Stimulated activated CD4-positive, alpha-beta T cell treated with anti-CD3 and anti-CD28 coated beads, TNF-alpha, amount 100 ng/mL, for 24 hours (primary cell): ENCODE measurements around the gene RNPS1.

Source experiments
- DNase-seq, 3 experiments: peaks; one replicate each; pipeline ENCODE4 v3.0.0-alpha.2; 2020; ENCODE audit warnings: low read depth in 3 of 3

Gene RNPS1

DNA sequence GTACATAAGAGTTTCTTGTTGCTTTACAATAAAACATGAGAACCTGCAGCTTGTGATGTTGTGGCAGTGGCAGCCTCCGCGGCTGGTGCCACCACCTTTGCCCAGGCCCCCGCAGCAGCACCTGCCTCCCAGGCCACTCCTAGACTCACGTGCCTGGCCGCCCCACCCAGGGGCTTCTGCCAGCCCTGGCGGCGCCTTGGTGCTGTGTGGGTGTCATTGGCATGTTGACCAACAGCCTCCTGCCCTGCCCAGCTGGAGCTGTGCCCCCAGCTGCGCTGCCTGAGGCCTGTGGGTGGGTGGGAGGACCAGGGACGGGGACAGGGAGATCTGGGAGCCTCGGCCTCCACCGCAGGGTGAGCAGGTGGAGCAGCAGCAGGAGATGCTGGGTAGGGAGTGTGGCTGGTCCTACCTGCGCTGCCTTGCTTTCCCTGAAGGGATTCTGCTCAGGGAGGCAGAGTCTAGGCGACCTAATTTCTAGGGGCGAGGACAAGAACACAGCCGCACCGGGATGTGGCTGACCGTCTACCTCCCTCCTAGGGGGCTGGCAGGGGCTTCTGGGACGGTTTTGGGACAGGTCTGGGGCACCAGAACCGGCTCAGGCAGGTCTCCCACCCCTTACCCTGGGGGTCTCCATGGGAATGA, 32.1 kb downstream of the RNPS1 start:
- no peak for DNase-seq

DNA sequence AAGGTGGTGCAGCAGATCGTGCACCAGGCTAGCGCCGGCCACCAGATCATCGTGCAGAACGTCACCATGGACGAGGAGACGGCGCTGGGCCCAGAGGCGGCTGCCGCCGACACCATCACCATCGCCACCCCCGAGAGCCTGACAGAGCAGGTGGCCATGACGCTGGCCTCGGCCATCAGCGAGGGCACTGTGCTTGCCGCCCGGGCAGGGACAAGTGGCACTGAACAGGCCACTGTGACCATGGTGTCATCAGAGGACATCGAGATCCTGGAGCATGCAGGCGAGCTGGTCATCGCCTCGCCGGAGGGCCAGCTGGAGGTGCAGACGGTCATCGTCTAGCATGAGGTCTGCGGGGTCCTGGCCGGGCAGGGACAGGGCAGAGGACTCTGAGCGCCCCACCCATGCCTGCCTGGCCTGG, 32.7 kb downstream of the RNPS1 start:
- no peak for DNase-seq

DNA sequence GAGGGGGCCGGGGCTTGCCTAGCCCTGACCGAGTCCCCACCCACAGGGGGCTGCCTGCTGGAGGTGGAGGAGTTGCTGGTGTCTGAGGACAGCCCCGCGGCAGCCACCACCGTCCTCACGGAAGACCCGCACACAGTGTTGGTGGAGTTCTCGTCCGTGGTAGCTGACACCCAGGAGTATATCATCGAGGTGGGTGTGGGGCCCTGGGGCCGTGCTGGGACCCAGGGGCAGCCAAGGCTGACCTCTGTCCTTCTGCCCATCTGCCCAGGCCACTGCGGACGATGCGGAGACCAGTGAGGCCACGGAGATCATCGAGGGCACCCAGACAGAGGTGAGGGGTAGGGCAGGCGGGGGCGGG, 33.1 kb downstream of the RNPS1 start:
- no peak for DNase-seq

DNA sequence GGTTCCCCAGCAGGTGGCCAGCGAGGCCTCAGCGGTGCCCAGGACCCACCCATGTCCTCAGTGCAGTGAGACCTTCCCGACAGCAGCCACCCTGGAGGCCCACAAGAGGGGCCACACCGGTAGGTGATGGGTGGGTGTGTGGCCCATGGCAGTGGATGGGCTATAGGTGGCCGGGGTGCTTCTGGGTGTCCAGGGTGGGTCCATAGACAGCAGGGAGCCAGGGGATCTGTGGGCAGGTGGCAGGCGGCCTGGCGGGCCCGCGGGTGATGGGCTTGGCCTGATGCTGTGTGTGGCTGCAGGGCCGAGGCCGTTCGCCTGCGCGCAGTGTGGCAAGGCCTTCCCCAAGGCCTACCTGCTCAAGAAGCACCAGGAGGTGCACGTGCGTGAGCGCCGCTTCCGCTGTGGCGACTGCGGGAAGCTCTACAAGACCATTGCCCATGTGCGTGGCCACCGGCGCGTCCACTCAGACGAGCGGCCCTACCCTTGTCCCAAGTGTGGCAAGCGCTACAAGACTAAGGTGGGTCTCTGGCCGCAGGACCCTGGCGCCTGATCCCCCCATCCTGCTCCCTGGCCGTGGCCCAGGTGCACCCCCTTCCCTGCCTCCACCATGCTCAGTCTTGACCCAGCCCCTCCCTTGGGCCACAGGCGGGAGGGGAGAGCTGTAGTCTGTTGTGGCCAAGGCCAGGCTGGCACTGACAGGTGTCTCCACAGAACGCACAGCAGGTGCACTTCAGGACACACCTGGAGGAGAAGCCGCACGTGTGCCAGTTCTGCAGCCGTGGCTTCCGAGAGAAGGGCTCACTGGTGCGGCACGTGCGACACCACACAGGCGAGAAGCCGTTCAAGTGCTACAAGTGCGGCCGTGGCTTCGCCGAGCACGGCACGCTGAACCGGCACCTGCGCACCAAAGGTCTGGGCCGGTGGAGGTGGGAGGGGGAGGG, 33.8 kb downstream of the RNPS1 start:
- DNase-seq, result no peak

DNA sequence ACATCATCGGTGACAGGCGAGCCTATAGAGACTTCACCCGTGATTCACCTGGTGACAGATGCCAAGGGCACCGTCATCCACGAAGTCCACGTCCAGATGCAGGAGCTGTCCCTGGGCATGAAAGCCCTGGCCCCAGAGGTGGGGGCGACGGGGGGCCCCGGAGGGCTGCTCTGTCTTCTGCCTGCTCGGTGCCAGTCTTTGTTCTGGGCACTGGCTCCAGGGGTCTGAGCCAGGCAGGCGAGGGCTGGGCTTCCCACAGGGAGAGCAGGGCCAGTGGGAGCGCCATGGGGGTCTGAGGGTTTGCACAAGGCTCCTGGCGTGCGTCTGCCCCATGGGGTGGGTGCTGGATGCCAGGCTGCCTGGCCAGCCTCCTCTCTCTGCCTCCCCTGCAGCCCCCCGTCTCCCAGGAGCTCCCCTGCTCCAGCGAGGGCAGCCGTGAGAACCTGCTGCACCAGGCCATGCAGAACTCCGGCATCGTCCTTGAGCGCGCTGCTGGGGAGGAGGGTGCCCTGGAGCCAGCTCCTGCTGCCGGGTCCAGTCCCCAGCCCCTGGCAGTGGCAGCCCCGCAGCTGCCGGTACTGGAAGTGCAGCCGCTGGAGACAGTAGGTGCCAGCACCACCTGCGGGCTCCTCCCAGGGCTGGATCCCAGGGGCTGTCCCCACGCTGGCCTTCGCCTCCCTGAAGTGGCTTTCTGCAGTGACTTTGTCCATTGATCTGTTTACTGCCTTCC, 34.7 kb downstream of the RNPS1 start:
- DNase-seq, result no peak

DNA sequence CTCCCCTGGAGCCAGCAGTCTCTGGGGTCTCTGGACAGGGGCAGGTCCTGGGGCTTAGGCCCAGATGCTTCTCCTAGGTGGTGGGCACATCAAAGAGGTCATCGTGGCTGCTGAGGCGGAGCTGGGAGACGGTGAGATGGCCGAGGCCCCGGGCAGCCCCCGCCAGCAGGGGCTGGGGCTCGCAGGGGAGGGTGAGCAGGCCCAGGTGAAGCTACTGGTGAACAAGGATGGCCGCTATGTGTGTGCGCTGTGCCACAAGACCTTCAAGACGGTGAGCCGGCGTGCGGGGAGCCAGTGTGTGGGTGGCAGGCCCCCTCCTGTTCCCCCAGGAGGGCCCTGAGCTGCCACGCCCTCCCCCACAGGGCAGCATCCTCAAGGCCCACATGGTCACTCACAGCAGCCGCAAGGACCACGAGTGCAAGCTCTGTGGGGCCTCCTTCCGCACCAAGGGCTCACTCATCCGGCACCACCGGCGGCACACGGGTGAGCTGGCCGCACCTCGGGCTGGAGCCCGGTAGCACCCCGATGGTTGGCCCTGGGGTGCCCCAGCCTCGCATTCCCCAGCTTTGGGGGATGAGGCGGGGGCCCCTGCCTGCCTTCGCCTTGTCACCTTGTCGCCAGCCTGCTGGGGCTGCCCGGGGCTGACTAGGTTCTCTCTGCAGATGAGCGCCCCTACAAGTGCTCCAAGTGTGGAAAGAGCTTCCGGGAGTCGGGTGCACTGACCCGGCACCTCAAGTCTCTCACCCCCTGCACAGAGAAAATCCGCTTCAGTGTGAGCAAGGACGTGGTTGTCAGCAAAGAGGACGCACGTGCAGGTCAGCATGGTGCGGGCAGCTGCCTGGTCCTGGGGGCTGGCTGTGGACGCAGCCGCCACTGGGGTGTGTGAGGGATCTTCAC, 35.6 kb downstream of the RNPS1 start:
- DNase-seq, result no peak

DNA sequence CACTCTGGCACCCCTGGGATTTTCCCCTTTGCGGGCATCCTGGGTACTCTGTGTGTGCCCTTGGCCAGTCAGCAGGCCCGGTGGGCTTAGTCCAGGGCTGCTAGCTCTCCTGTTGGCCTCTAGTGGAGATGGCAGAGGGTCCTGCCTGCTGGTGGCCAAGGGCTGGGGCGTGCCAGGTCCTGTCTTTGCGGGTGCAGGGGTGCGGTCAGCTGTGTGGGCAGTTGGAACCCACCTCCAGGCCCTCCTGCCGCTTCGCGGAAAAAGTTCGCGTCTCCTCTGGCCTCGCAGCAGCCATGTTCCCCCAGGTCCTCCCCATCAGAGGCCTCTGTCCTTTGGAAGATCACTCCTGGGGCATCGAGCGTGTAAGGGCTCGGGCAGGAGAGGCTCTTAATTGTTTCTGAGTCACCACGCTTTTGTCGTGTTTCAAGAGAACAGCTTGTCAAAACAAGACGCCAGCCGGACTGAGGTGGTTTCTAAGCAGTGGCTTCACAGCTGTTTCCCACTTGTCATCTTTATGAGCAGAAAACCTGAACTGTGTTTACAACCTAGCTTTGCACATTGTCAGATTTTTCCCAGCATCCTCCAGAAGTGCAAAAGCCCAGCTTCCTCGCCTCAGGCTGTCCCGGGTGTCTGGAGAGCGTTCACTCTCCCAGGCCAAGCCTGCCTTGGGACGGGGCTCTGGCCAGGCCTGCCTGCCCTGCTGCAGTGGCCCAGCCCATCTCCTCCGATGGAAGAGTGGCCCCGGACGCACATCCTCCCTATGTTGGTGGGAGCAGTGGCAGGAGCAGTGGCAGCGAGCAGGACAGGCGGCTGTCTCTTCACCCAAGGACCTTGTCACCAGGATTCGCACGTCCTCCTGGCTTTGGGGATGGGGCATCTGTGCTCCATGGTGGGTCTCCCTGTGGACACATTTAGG, 36.7 kb downstream of the RNPS1 start:
- no peak for DNase-seq

DNA sequence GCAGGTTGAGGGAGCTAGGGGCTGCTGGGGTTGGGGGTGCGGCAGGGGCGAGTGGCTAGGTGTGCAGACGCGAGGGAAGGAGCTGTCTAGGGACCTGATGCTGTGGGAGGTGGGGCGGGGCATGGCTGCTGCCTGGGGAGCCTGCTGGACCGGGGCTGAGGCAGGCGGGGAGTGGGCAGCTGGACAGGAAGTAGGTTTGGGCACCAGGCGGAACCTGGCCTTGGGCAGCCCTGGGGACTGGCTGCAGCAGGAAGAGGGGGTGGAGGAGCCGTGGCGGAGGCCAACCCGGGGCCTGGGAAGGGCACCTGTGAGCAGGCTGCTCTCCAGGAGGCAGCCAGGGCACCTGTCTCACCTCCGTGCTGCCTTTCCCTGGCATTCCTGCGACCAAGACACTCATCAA, 37.5 kb downstream of the RNPS1 start:
- DNase-seq, result no peak

DNA sequence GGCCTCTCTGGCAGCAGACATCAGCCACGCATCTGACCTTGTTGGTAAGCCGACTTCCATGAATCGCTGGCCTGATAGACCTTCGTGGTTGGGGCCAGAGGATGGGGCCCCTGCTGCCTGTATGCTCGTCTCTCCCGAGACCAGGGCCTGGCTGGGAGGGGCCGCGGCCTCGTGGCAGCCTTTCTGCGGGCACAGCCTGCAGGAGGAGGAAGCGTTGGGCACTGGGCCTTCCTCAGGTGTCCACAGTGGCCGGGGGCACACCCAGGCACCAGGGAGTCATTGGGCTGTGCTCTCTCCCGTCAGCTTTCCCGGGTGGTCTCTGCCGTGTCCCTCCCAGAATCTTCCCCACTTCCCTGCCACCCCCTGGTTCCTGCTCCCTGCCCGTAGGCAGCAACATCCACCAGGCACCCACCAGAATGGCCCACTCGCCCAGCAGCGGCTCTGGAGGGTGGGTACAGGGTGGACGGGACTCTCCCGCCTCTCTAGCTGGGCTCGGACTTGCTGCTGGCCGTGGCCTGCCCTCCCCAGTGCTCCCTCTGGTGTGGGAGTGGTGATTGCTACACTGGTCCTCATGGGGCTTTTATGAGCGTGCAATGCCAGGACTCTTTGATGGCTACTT, 38.2 kb downstream of the RNPS1 start:
- DNase-seq, result no peak

DNA sequence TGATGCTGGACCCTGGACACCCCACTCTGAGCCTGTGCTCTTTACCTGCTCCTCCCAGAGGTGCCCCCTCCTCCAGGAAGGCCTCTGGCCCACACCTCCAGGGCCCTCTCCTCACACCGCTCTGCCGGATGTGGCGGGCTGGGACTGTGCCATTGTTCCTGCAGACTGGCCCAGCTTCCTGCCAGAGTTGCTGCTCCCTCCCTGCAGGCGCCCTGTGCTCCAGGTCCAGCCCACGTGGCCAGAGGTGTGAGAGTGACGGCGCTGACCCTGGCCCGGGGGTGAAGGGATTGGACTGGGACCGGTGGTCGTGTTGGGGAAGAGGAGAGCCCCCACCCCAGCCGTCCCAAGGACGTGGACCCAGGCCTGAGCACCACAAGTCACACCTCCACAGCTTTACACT, 38.8 kb downstream of the RNPS1 start:
- DNase-seq, result no peak

DNA sequence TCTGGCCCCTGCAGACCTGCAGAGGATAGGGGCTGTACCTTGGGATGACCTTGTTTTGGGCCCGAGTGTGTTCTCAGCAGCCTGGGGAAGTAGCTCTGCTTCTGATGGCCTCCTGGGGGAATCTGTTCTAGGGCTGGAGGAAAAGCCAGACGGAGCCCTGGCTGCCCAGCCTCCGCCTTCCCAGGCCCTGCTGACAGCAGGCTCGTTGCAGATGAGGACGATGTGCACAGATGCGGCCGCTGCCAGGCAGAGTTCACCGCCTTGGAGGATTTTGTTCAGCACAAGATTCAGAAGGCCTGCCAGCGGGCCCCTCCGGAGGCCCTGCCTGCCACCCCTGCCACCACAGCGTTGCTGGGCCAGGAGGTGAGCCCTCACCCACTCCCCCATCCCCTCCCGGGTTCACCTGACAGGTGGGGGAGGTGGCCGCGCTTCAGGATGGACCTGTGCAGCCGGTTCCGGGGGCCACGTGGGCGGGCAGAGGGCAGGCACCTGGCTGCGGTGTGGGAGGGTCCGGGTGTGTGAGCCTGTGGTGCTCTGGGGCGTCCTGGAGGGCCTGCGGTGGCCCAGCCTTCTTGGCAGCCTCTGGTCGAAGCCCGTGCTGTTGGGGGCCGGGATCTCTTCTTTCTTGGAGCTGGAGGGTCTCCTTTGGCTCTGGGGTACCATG, 39.6 kb downstream of the RNPS1 start:
- no peak for DNase-seq

DNA sequence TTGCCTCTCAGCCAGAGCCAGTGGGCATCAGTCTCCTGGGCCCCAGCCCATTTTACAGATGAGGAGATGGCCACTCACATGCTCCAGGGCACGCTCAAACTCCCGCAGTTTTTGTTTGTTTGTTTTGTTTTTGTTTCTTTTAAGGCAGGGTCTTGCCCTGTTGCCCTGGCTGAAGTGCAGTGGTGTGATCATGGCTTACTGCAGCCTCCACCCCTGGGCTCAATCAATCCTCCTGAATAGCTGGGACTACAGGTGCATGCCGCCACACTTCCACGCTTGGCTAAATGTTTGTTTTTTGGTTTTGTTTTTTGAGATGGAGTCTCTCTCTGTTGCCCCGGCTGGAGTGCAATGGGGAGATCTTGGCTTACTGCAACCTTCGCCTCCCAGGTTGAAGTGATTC, 41.0 kb downstream of the RNPS1 start:
- no peak for DNase-seq

DNA sequence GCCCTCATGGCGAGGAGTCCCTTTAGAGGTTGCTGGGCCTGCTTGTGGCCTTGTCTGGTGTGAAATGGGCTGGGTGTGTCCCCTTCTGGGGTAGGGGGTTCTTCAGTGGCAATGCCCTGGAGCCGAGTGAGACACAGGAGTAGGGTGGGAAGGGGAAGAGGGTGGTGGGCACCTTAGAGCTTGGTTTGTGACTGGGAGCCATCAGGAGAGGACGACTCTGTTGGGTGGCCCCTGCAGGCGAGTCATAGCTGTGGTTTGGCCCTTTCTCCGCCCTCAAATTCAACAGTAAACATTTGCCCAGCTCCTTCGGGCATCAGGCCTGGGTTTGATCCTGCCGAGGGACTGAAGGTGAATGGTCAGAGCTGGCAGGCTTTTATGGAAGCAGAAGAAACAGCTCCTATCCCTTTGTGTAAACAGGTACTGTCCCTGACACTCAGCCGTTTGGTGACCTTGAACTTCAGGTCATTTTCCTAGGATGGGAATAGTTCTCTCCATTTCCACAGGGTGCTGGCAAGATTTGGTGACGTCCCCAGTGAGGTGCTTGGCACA, 41.6 kb downstream of the RNPS1 start:
- DNase-seq, result no peak

DNA sequence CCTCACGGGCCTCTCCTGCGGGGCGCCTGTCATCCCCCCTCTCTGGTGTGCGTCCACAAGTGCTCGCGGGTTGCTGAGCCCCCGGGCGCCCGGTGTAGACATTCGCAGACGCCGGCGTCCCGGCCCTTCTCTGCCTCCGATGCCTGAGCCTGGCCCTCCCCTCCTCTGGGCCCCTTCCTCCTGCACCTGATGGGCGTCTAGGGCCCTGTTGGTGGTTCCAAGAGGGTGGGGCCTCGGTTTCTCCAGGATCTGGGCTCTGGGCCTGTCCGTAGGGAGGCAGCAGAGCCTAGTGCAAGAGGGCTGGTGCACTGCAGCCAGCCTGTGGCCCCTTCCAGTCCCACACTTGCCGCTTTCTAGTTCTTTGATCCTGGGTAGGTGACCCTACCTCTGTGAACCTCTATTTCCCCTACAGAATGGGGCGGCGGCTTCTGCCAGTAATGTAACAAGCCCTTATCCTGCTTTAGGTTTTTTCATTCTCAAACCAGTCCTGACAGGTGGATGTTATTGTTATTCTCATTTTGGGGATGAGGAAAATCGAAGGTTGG, 43.9 kb downstream of the RNPS1 start:
- DNase-seq, result peak in 1 of 3 experiments; percentile 41

DNA sequence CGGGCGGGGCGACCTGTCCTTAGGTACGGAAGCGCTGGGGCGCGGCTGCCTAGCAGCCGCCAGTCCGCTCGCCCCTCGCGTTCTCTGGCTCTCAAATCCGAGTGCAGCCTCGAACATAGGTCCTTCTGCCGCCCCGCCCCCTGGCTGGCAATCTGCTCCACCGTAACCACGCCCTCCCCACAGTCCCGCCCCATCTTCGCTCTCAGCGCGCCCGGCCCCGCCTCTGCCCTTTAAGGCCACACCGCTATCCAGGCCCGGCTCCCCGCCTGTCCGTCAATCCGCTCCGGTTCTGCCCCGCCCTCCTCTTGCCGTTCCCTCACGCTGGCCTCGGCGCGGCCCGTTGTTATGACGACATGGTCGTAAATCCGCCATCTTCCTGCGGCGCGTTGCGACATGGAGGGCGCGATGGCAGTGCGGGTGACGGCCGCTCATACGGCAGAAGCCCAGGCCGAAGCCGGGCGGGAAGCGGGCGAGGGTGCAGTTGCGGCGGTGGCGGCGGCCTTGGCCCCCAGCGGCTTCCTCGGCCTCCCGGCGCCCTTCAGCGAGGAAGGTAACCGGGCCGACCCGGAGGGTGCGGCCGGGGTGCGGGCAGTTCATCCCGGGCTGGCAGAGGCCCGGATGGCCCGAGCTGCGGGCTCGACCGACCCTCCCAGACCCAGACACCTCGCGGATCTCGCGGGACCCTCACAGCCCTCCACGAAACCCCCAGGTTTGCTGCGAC, 44.5 kb downstream of the RNPS1 start, which contains the start of gene E4F1:
E4F1 (plus strand) TSS at position 371 of the 721 bp plus-strand sequence; CDS start at position 394, 23 bp downstream.
- DNase-seq, result peak; percentile 99 to 100 (median 100)

DNA sequence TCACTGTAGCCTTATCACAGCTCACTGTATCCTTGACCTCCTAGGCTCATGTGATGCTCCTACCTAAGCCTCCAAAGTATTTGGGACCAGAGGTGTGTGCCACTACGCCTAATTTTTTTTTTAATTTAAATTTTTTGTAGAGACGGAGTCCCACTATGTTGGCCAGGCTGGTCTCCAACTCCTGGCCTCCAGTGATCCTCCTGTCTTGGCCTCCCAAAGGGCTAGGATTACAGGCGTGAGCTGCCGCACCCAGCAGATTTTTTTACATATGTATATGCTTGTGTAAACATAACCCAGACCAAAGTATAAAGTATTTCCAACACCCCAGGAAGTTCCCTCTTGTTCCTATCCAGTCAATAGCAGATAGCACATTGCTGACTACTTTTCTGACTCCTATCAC, 51.6 kb downstream of the RNPS1 start:
- DNase-seq, result no peak

DNA sequence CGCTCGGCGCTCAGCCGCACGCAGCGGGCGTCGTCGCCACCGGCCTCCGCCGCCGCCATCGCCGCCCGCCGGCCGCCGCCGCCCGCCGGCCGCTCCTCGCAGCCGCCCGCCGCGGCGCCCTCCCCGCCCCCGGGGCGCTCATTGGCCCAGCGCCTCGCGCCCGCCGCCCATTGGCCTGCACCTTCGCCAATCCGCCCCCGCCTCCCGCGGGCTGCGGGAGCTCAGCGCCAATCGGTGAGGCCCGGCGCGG, 53.3 kb downstream of the RNPS1 start, which contains the start of gene PGP:
PGP (minus strand) TSS at position 122 of the 250 bp plus-strand sequence; CDS start at position 59, 63 bp downstream.
- DNase-seq, result no peak
